HL-60 (cell line): ENCODE results near the gene SPON2.

ENCODE experiments used
- DNase-seq, 2 experiments: peaks; one replicate each; pipeline ENCODE4 v3.0.0-alpha.2; 2010 to 2020; ENCODE audit warnings: low read depth in 1 of 2, low spot score in 1 of 2
- H3K27ac ChIP-seq: fragments of 250-450 bp; sonication (Bioruptor Pico); replicated peaks from 2 replicates; pipeline ENCODE4 v1.5.1; 2020; ENCODE audit warnings: mild to moderate bottlenecking, moderate library complexity
- H3K27me3 ChIP-seq: fragments of 250-450 bp; sonication (Bioruptor Pico); 2 replicates; pipeline ENCODE4 v1.5.1; 2021; ENCODE audit warnings: mild to moderate bottlenecking, moderate library complexity; ENCODE audit not compliant: insufficient read depth, poor library complexity, severe bottlenecking
- H3K4me3 ChIP-seq: replicated peaks from 2 replicates; pipeline ENCODE4 v1.5.1; 2011; ENCODE audit warnings: mild to moderate bottlenecking, control low read depth, low read length; ENCODE audit not compliant: insufficient read depth
- GABPA ChIP-seq: IDR thresholded peaks from 2 replicates; pipeline ENCODE4 v1.6.1; 2012; ENCODE audit warnings: low read depth
- POLR2AphosphoS5 ChIP-seq: IDR thresholded peaks from 2 replicates; pipeline ENCODE4 v1.6.1; 2012; ENCODE audit warnings: low read depth
- SPI1 ChIP-seq: IDR thresholded peaks from 2 replicates; pipeline ENCODE4 v1.6.1; 2012; ENCODE audit warnings: low read depth, mild to moderate bottlenecking, borderline replicate concordance
- TF ChIP-seq, protein P1 (sequence below): IDR thresholded peaks from one replicate; pipeline ENCODE4 v1.5.1; 2011; ENCODE audit warnings: low read length, control low read depth, inconsistent platforms; ENCODE audit not compliant: insufficient read depth
- TF ChIP-seq, protein P2 (sequence below): IDR thresholded peaks from 2 replicates; pipeline ENCODE4 v1.6.1; 2012; ENCODE audit warnings: low read depth; ENCODE audit not compliant: insufficient replicate concordance

Gene SPON2

DNA sequence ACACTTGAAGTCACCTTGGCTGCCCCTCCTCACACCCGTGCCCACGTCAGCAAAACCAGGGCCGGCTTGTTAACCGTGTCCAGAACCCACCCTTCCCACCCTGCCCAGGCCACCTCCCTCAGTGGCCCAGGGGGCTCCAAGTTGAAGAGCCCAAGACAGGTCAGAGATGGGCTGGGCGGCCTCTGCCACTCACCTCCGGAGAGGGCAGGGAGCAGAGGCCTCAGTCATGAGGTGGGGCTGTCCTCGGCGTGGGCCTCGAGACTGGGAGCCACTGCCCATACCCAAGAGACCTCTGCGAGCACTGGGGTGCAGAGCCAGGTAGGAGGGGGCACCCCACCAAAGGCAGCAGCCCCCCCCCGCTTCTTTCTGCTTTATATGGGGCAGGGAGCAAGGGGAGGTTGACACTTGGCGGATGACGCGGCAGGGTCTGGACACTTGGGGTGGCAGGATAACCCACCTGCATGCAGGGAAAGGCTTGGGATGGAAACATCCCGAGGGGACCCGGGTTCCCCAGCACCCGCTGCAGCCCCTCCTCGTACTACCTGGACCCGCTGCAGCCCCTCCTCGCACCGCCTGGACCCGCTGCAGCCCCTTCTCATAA, 38.0 kb upstream of the SPON2 start:
- Histone ChIP-seq H3K4me3 (no peak overlapping the region), H3K27me3 (no peaks in the 10 kb centered on the region), H3K27ac (no peak overlapping the region)
- TF ChIP-seq, protein P1, sequence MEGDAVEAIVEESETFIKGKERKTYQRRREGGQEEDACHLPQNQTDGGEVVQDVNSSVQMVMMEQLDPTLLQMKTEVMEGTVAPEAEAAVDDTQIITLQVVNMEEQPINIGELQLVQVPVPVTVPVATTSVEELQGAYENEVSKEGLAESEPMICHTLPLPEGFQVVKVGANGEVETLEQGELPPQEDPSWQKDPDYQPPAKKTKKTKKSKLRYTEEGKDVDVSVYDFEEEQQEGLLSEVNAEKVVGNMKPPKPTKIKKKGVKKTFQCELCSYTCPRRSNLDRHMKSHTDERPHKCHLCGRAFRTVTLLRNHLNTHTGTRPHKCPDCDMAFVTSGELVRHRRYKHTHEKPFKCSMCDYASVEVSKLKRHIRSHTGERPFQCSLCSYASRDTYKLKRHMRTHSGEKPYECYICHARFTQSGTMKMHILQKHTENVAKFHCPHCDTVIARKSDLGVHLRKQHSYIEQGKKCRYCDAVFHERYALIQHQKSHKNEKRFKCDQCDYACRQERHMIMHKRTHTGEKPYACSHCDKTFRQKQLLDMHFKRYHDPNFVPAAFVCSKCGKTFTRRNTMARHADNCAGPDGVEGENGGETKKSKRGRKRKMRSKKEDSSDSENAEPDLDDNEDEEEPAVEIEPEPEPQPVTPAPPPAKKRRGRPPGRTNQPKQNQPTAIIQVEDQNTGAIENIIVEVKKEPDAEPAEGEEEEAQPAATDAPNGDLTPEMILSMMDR: no peak
- TF ChIP-seq SPI1: no peak
- no peak for TF ChIP-seq POLR2AphosphoS5
- TF ChIP-seq GABPA: no peak
- TF ChIP-seq, protein P2, sequence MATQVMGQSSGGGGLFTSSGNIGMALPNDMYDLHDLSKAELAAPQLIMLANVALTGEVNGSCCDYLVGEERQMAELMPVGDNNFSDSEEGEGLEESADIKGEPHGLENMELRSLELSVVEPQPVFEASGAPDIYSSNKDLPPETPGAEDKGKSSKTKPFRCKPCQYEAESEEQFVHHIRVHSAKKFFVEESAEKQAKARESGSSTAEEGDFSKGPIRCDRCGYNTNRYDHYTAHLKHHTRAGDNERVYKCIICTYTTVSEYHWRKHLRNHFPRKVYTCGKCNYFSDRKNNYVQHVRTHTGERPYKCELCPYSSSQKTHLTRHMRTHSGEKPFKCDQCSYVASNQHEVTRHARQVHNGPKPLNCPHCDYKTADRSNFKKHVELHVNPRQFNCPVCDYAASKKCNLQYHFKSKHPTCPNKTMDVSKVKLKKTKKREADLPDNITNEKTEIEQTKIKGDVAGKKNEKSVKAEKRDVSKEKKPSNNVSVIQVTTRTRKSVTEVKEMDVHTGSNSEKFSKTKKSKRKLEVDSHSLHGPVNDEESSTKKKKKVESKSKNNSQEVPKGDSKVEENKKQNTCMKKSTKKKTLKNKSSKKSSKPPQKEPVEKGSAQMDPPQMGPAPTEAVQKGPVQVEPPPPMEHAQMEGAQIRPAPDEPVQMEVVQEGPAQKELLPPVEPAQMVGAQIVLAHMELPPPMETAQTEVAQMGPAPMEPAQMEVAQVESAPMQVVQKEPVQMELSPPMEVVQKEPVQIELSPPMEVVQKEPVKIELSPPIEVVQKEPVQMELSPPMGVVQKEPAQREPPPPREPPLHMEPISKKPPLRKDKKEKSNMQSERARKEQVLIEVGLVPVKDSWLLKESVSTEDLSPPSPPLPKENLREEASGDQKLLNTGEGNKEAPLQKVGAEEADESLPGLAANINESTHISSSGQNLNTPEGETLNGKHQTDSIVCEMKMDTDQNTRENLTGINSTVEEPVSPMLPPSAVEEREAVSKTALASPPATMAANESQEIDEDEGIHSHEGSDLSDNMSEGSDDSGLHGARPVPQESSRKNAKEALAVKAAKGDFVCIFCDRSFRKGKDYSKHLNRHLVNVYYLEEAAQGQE: no peak
- DNase-seq: no peak

DNA sequence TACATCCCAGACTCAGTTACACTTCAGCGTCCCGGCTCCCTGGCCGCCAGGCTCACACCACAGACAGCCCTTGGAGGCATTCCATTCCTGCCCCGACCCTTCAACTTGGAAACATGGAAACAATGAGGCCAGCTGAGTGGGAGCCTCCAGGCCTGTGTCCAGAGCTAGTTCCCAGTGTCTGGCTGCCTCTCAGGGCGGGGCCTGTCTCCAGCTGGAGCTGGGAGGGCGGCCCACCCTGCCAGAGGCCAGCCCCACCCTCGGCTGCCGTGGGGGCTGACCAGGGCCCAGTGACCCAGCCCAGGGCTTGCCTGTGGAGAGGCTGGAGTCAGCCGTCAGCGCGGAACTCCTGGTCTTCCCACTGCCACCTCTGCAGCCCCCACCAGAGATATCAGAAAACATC, 37.4 kb upstream of the SPON2 start:
- no peak overlapping the region for H3K27ac ChIP-seq
- TF ChIP-seq, protein P1: no peak
- TF ChIP-seq POLR2AphosphoS5: no peak; the same call in 1 of the 2 replicates
- H3K27me3 ChIP-seq: no peaks in the 10 kb centered on the region
- no peak overlapping the region for H3K4me3 ChIP-seq
- no peak for DNase-seq

DNA sequence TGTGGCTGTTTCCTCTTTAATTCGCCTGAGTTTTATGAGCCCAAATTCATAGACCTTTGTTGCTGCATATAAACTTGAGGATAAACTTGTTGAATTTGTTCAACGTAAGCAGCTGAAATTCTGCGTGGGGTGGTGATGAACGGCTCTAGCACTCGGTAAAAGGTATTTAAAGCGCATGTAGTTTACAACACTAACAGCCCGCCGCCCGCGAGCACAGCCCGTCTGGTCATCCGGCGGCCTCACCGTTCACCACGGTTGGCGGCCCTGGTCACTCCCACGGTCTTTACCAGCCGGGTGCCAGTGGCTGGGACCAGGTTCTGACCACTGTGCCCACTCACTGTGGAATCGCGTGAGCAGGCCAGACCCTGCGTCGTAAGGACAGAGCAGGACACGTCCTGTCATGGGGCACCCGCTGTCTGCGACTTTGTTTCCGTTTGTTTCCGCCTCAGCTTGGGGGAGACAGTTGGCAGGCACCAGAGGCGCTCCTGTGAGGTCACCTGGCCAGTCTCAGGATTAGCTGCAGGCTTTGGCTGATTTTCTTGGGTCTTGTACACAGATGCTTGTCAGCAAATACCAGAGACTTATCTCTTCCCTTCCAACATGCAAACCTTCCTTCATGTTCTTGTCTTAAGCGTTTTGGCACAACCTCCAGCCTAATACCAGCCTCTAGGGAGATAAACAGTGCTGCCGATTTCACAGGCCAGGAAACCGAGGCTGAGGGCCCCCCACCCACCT, 36.8 kb upstream of the SPON2 start:
- no peak overlapping the region for H3K4me3 ChIP-seq
- DNase-seq: no peak
- H3K27ac ChIP-seq: no peak overlapping the region
- TF ChIP-seq, protein P1: no peak
- TF ChIP-seq GABPA: no peak
- no peak for TF ChIP-seq POLR2AphosphoS5
- TF ChIP-seq, protein P2: no peak
- TF ChIP-seq SPI1: no peak
- no peaks in the 10 kb centered on the region for H3K27me3 ChIP-seq
